GM10248 (cell line): ENCODE measurements around the gene APBA1.

Experiments
- CTCF ChIA-PET: fragments of 300-600 bp; sonication (Branson Sonifier 250); formaldehyde crosslinking; extraction: SDS; loops from one replicate; lab custom pipeline; 2021; ENCODE audit warnings: antibody characterized with exemption; lab: Yijun Ruan, JAX
- POLR2A ChIA-PET: fragments of 350-650 bp; sonication (Branson Sonifier 250); formaldehyde crosslinking; extraction: SDS; loops from one replicate; lab custom pipeline; 2020; ENCODE audit warnings: antibody characterized with exemption; lab: Yijun Ruan, JAX
- DNase-seq: peaks from one replicate; pipeline ENCODE4 v3.0.0; 2012; ENCODE audit errors: extremely low spot score
- CTCF ChIP-seq: IDR thresholded peaks from 2 replicates; pipeline ENCODE4 v1.5.1; 2012; ENCODE audit warnings: mild to moderate bottlenecking, low read depth; ENCODE audit errors: extremely low read depth, missing control alignments, control extremely low read depth

The APBA1 gene

GRCh38 chr9:69573651-69574050 lies 98.5 kb downstream of the APBA1 start:
- TF ChIP-seq CTCF: no peak
- CTCF ChIA-PET: no interaction called here
- POLR2A ChIA-PET: no interaction called here
- no peak for DNase-seq

GRCh38 chr9:69572611-69573010 lies 99.6 kb downstream of the APBA1 start:
- ChIA-PET POLR2A (no interaction called here), CTCF (no interaction called here)
- no peak for DNase-seq
- TF ChIP-seq CTCF: no peak

GRCh38 chr9:69571032-69571431 lies 101.1 kb downstream of the APBA1 start:
- CTCF ChIA-PET: no interaction called here
- POLR2A ChIA-PET: no interaction called here
- TF ChIP-seq CTCF: no peak
- no peak for DNase-seq

GRCh38 chr9:69569738-69570451 lies 102.3 kb downstream of the APBA1 start:
- DNase-seq: no peak
- CTCF ChIA-PET: no interaction called here

GRCh38 chr9:69564557-69564956 lies 107.6 kb downstream of the APBA1 start:
- DNase-seq: no peak
- POLR2A ChIA-PET: no interaction called here
- no peak for TF ChIP-seq CTCF
- CTCF ChIA-PET: interaction anchor here (1.0 kb wide), 1 partner anchor 144 kb away, joined by 3 read pairs; no protein-coding TSS in a partner anchor

More at GRCh38 chr9:69569738-69570451, 102.3 kb downstream of the APBA1 start:
- no peak for TF ChIP-seq CTCF
- POLR2A ChIA-PET: no interaction called here

- DNase-seq: no peak
- ChIA-PET POLR2A (no interaction called here), CTCF (no interaction called here)
- no peak for TF ChIP-seq CTCF
These were observed 113.0 kb downstream of the APBA1 start for GRCh38 chr9:69559126-69559525.

- CTCF ChIA-PET: no interaction called here
These were observed 115.5 kb downstream of the APBA1 start for GRCh38 chr9:69556707-69557106.

More at GRCh38 chr9:69556707-69557106, 115.5 kb downstream of the APBA1 start:
- no peak for DNase-seq
- no peak for TF ChIP-seq CTCF
- POLR2A ChIA-PET: no interaction called here
